Measurements from ENCODE around the gene ZFC3H1. TPM values are rescaled to one million over a fixed set of nuclear protein-coding genes. Genes with fewer than 3 reads are reported as not detected.
"Not testable (repeated sequence)": the region's sequence is repeated elsewhere in the genome, so short reads cannot be mapped to it uniquely, and the experiment has no call there.

The ZFC3H1 gene
- total and polyA plus RNA-seq, 2 of the 4 experiments (the other 2 are of a cell fraction): 16.8 to 23.3 TPM

DNA sequence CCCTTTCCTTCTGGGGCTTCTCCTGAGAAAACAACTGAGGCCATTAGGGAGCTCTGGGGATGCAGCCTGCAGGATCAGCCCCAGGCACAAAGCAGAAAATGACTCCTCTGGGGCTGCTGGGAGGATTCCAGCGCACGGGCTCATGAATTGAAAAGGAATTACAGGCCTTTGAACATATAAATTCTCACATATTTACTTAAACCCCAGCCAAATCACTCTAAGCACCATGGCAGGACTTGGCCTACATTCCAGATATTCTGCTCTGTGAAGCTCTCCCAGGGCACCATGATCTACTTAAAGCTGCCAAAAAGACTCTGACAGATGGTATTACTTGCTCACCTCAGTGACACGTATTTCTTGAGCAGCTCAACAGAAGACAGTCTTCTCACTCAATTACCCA, 87.2 kb downstream of the ZFC3H1 start:
- ChIA-PET POLR2A (ENCODE audit: unreplicated experiment) (no interaction called here), CTCF (interaction anchor here (0.7 to 1.2 kb wide), 2 partner anchors 10 to 29 kb away, joined by 3 read pairs; no protein-coding TSS in a partner anchor)
- H2AK9ac ChIP-seq (replicated peaks; ENCODE audit: low read depth, low read length, poor library complexity): no peak overlapping the region
- H3K56ac ChIP-seq (ENCODE audit: extremely low read depth, insufficient read depth, low read length): no peak overlapping the region
- H3K23ac ChIP-seq (ENCODE audit: low read depth, low read length): no peak overlapping the region
- H3K14ac ChIP-seq (replicated peaks; ENCODE audit: low read depth, low read length): no peak overlapping the region
- BruUV-seq (replicated peaks): no TSS peak
- no peak overlapping the region for H4K5ac ChIP-seq (ENCODE audit: low read depth, low read length)
- no peaks in the 10 kb centered on the region for H3K36me3 ChIP-seq (ENCODE audit: control insufficient read depth, insufficient read depth, low read length)
- no peak overlapping the region for H2BK15ac ChIP-seq (ENCODE audit: low read depth, low read length)
- no peaks in the 10 kb centered on the region for H4K20me1 ChIP-seq (ENCODE audit: insufficient read depth, low read length)
- in situ Hi-C loops (cut with MboI; ENCODE audit: low sequenced_read_pairs): no loop called here
- no peaks in the 10 kb centered on the region for H3K9me3 ChIP-seq (ENCODE audit: control insufficient read depth, insufficient read depth, low read length)
- H3K9ac ChIP-seq (ENCODE audit: low read depth, low read length): no peak overlapping the region
- no peak overlapping the region for H4K91ac ChIP-seq (ENCODE audit: insufficient read depth, low read depth, low read length)
- no peaks in the 10 kb centered on the region for H3K4me1 ChIP-seq (ENCODE audit: control insufficient read depth, insufficient read depth, low read length)
- H3K9me1 ChIP-seq (ENCODE audit: insufficient read depth, low read length): no peaks in the 10 kb centered on the region
- no peak overlapping the region for H3K4ac ChIP-seq (ENCODE audit: low read depth, low read length)
- ATAC-seq (ENCODE audit: low read depth) (no peak; the same call in 1 of the 2 replicates), DNase-seq (no peak)
- H2AK5ac ChIP-seq (ENCODE audit: low read depth, low read length): no peak overlapping the region
- H3K4me3 ChIP-seq (ENCODE audit: insufficient read depth, low read depth, low read length): no peak overlapping the region
- H2BK120ac ChIP-seq (ENCODE audit: low read depth, low read length): no peak overlapping the region
- H3K27me3 ChIP-seq (ENCODE audit: control insufficient read depth, insufficient read depth, low read length): peaks cover 9% of the 10 kb centered on the region; the same call in 1 of the 2 replicates
- TF ChIP-seq MAZ (IDR thresholded peaks at IDR 0.05; ENCODE audit: borderline replicate concordance, low read depth, low read length): no peak
- TF ChIP-seq RFX5 (IDR thresholded peaks at IDR 0.05; ENCODE audit: low read depth, low read length): no peak
- TF ChIP-seq, protein P1, sequence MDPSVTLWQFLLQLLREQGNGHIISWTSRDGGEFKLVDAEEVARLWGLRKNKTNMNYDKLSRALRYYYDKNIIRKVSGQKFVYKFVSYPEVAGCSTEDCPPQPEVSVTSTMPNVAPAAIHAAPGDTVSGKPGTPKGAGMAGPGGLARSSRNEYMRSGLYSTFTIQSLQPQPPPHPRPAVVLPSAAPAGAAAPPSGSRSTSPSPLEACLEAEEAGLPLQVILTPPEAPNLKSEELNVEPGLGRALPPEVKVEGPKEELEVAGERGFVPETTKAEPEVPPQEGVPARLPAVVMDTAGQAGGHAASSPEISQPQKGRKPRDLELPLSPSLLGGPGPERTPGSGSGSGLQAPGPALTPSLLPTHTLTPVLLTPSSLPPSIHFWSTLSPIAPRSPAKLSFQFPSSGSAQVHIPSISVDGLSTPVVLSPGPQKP (IDR thresholded peaks at IDR 0.05; ENCODE audit: borderline replicate concordance, low read depth, low read length): no peak
- TF ChIP-seq FOS (IDR thresholded peaks at IDR 0.05; ENCODE audit: low read depth, low read length): no peak
- no peak for TF ChIP-seq MAFK (IDR thresholded peaks at IDR 0.05; ENCODE audit: low read depth, low read length)
- TF ChIP-seq MXI1 (IDR thresholded peaks at IDR 0.05; ENCODE audit: borderline replicate concordance, low read depth, low read length): no peak
- no peak for TF ChIP-seq RAD21 (IDR thresholded peaks at IDR 0.05; ENCODE audit: low read length)
- TF ChIP-seq POLR2A (IDR thresholded peaks at IDR 0.05; ENCODE audit: low read depth, low read length): no peak
- no peak for TF ChIP-seq CHD1 (IDR thresholded peaks at IDR 0.05; ENCODE audit: low read depth, low read length)
- no peak for TF ChIP-seq NFE2L2 (IDR thresholded peaks at IDR 0.05; ENCODE audit: low read depth, low read length)
- no peak overlapping the region for H3K27ac ChIP-seq (ENCODE audit: insufficient read depth, low read length)
- H4K8ac ChIP-seq (ENCODE audit: low read depth in 2 of 2, low read length in 2 of 2): no peak overlapping the region
- H2BK20ac ChIP-seq (ENCODE audit: low read depth, low read length): no peak overlapping the region
- intact Hi-C loops (cut with micrococcal nuclease): no loop called here
- no peak overlapping the region for H2AFZ ChIP-seq (replicated peaks; ENCODE audit: low read length, poor library complexity)
- H3K18ac ChIP-seq (ENCODE audit: low read depth, low read length): no peak overlapping the region
- no CpG with 5 or more reads among the region's 3 CpGs for WGBS, 2 experiments (ENCODE audit: extremely low coverage in 2 of 2, insufficient read length in 1 of 2)
- no peak overlapping the region for H3K4me2 ChIP-seq (ENCODE audit: low read depth, low read length)
- dilution Hi-C loops (cut with HindIII; ENCODE audit: low sequenced_read_pairs, unreplicated experiment): no loop called here
- H3K79me1 ChIP-seq (ENCODE audit: low read depth in 1 of 2, low read length in 2 of 2): no peaks in the 10 kb centered on the region
- no peak overlapping the region for H2BK5ac ChIP-seq (ENCODE audit: low read depth, low read length, poor library complexity, severe bottlenecking)

DNA sequence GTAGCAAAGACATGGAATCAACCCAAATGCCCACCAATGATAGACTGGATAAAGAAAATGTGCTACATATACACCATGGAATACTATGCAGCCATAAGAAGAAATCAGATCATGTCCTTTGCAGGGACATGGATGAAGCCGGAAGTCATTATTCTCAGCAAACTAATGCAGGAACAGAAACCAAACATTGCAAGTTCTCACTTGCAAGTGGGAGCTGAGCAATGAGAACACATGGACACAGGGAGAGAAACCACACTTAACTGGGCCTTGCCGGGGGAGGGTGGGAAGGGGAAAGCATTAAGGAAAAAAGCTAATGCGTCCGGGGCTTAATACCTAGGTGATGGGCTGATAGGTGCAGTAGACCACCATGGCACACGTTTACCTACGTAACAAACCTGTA, 93.8 kb downstream of the ZFC3H1 start:
- H3K27ac ChIP-seq (ENCODE audit: insufficient read depth, low read length); H3K4me3 ChIP-seq (ENCODE audit: insufficient read depth, low read depth, low read length); H3K9me1 ChIP-seq (ENCODE audit: insufficient read depth, low read length); H3K4me1 ChIP-seq (ENCODE audit: control insufficient read depth, insufficient read depth, low read length); CTCF ChIA-PET; POLR2A ChIA-PET (ENCODE audit: unreplicated experiment); H3K9ac ChIP-seq (ENCODE audit: low read depth, low read length); H4K20me1 ChIP-seq (ENCODE audit: insufficient read depth, low read length); in situ Hi-C loops (cut with MboI; ENCODE audit: low sequenced_read_pairs); H3K56ac ChIP-seq (ENCODE audit: extremely low read depth, insufficient read depth, low read length); H4K91ac ChIP-seq (ENCODE audit: insufficient read depth, low read depth, low read length); H2AK9ac ChIP-seq (replicated peaks; ENCODE audit: low read depth, low read length, poor library complexity); H2BK20ac ChIP-seq (ENCODE audit: low read depth, low read length); dilution Hi-C loops (cut with HindIII; ENCODE audit: low sequenced_read_pairs, unreplicated experiment); intact Hi-C loops (cut with micrococcal nuclease); H2AFZ ChIP-seq (replicated peaks; ENCODE audit: low read length, poor library complexity); H2BK5ac ChIP-seq (ENCODE audit: low read depth, low read length, poor library complexity, severe bottlenecking); H3K79me1 ChIP-seq (ENCODE audit: low read depth in 1 of 2, low read length in 2 of 2); H3K36me3 ChIP-seq (ENCODE audit: control insufficient read depth, insufficient read depth, low read length); H2BK120ac ChIP-seq (ENCODE audit: low read depth, low read length); H2BK15ac ChIP-seq (ENCODE audit: low read depth, low read length); H3K23ac ChIP-seq (ENCODE audit: low read depth, low read length); H3K4me2 ChIP-seq (ENCODE audit: low read depth, low read length); H4K5ac ChIP-seq (ENCODE audit: low read depth, low read length); H4K8ac ChIP-seq (ENCODE audit: low read depth in 2 of 2, low read length in 2 of 2); H2AK5ac ChIP-seq (ENCODE audit: low read depth, low read length); BruUV-seq (replicated peaks); H3K14ac ChIP-seq (replicated peaks; ENCODE audit: low read depth, low read length); DNase-seq; ATAC-seq (ENCODE audit: low read depth); H3K18ac ChIP-seq (ENCODE audit: low read depth, low read length); H3K4ac ChIP-seq (ENCODE audit: low read depth, low read length); H3K9me3 ChIP-seq (ENCODE audit: control insufficient read depth, insufficient read depth, low read length): not testable (repeated sequence)
- H3K27me3 ChIP-seq (ENCODE audit: control insufficient read depth, insufficient read depth, low read length): peaks cover 14% of the 10 kb centered on the region; the same call in 1 of the 2 replicates
- no CpG with 5 or more reads among the region's 6 CpGs for WGBS, 2 experiments (ENCODE audit: extremely low coverage in 2 of 2, insufficient read length in 1 of 2)

Measured in IMR-90 (cell line).